HG02642 (cell line): ENCODE data around the gene FZD1.
A peak's percentile ranks its signal among the peaks of the same experiment; 100 is the strongest.

Experiments
- ATAC-seq: cut with Tn5 transposase; IDR thresholded peaks from one replicate; pipeline ENCODE4 v1.9.1; 2021; ENCODE audit warnings: mild to moderate bottlenecking; ENCODE audit not compliant: unreplicated experiment, poor library complexity

FZD1 gene

DNA sequence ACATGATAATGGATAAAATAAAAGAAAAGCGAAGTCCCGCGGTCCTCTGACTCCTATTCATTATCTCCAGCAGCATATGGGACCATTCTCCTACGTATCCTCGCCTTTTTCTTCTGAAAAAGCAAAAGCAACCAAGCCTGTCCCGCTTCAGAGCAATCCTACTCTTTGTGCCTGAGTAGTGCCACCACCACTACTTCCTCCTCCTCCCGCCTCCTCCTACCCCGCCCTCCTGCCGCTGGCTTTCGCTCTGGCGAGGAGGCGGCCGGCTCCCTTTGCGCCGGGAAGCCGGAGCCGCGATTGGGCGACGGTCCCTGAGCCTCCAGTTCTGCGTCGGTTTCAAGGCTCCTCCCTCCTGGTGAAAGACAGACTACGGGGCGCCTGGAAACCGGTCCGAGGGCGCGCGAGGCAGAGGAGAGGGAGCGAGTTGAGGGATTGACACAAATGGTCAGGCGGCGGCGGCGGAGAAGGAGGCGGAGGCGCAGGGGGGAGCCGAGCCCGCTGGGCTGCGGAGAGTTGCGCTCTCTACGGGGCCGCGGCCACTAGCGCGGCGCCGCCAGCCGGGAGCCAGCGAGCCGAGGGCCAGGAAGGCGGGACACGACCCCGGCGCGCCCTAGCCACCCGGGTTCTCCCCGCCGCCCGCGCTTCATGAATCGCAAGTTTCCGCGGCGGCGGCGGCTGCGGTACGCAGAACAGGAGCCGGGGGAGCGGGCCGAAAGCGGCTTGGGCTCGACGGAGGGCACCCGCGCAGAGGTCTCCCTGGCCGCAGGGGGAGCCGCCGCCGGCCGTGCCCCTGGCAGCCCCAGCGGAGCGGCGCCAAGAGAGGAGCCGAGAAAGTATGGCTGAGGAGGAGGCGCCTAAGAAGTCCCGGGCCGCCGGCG lies at the start of gene FZD1:
Gene FZD1, plus strand, starts transcription at position 388 of the 878 bp plus-strand sequence. Its CDS starts 448 bp downstream, at position 836.
- peak; percentile 94 for ATAC-seq

DNA sequence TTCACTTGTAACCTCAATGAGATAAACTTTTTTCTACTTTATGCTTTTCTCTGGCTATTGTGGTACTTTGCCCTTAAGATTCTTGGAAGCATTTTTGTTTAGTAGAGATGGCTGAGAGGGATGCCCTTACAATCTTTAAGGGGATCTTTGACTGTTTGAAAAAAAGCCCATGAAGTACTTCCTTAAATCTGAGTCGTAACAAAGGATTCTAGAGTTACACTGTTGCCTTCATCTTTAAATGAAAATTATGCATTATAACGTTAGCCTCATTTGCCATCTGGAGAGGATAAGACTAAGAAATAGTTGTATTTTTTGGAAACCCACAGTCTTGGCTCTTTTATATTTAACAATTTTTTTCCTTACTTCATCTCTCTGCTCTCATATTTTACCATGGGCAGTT lies 37.8 kb upstream of the FZD1 start:
- ATAC-seq: no peak

DNA sequence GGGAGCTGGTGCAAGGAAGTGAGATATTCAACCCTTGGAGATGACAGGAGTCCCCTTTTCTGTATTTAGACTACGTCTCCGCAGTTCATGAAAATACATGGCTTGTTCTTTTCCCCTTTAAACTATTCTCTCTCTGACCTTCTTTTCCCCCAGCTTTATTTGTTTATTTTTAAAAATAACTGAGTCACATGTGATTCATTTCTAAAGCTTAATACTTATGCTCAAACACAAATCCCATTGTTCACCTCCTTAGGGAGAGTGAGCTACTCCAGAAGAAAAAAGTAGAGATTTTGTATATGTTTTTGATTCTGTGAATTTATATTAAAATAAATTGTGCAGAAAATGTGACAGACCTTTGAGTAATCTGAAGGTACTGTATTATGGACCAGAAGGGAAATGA lies 35.9 kb upstream of the FZD1 start:
- no peak for ATAC-seq

DNA sequence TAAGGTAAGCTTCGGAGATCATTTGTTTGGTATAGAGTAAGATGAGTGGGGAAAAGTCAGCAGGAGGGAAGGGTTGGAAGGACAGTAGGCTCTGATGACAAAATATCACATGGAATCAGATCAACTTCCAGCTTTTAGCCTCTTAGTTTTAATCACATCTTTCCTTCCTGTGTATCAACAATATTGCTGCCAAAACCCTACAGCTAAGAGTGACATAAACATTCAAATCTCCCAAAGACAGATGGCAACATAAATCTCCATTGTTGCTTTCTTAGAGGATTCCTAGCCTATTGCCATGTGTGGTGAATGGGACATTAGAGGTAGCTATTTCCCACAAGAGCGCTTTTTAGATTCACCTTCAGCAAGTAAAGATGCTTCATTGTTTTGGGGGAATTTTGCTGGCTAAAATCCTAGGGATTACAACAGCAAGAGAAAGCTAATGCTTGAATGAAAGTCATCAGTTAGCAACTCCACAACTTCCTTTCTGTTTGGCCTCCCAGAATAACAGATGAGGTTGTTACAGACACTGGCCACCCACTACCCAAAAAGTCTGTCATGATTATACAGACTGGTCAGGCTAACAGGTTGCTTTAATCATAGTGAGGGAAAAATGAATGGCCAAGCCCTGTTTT lies 35.2 kb upstream of the FZD1 start:
- no peak for ATAC-seq

DNA sequence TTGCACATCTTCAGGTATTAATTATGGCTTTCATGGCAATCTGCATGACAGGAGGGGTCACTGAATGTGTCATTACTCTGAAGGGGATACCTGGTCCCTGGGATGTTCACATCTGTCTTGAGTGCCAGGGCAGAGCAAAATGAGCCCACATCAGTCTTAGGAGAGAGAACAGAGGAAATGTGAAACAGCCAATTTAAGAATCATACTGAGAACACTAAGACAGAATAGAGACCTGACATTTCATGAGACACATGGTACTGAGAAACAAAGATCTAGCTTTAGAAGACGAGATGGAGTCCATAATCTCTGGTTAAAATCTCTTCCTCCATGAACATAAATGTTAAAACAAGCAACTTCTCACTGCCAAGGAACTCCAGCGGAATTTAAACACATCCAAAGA lies 34.1 kb upstream of the FZD1 start:
- no peak for ATAC-seq

DNA sequence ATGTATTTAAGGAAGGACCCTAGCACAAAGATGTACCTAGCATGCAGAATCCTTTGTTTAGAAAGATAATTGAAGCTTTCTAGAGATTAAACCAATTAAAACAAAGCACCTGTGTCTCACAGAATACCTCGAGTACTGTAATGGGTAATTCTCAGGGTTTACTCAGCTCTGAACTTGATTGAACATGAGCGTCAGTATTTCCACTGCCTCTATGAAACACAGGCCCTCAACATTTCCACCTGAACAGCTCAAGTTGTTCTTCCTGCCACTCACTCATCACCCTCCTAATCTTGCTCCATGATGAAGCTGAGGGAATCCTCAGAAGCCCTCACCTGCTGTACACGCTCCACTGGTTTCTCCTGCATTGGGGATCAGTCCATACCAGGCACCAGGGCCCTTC lies 33.7 kb upstream of the FZD1 start:
- no peak for ATAC-seq

DNA sequence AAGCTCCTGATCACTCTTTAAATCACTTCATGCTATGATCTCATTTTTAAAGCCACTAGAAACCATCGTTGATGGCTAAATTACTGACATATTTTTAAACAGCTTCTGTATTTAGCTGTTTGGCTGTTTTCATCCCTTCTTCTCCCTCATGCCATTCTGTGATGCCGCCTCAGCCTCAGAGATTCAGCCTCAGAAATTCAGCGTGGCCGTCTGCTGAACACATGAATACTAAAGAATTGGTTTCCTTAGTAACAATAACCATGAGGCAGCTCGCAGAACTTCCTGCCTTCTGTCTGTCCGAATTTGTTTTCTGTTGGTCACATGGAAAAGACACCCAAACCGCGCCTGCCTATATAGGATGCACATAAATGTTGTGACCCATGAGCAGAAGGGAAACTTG lies 31.0 kb upstream of the FZD1 start:
- no peak for ATAC-seq

DNA sequence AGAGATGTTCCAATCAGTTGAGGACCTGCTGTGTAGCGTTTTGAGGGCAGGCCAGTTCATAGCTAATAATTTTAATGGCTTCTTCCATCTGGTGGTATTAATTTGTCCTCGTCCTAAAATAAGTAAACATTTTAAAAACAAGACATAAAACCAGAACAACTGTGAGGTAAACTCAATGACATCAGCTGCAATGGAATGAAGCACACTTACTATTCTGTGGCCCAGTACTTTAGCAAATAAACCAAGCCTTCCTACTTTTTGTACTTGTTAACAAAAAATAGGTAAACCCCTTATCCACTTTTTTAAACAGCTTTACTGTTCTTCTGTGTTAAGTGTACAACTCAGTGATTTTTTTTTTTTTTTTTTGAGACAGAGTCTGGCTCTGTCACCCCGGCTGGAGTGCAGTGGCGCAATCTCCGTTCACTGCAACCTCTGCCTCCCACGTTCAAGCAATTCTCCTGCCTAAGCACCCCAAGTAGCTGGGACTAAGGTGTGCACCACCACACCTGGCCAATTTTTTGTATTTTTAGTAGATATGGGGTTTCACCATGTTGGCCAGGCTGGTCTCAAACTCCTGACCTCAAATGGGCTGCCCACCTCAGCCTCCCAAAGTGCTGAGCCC lies 28.9 kb upstream of the FZD1 start:
- no peak for ATAC-seq

DNA sequence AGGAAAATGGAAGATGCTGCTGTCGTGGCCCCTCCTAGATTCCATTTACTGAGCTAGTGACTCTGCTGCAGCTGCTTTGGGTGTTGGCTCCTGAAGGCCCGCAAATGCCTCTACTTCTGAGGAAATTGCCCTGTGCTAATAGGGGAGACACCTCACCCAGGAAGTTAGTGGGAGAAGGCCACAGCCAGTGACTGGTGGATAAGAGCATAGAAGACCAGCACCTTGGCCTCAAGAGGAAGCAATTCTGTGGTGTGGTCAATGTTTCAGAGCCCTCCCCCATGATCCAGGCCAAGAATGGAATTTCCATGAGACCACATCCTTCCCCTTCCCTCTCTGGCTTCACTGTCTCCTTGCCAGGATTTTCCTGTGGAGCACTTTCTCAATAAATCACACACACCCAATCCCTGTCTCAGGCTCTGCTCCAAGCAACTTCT lies 25.0 kb upstream of the FZD1 start:
- ATAC-seq: no peak

DNA sequence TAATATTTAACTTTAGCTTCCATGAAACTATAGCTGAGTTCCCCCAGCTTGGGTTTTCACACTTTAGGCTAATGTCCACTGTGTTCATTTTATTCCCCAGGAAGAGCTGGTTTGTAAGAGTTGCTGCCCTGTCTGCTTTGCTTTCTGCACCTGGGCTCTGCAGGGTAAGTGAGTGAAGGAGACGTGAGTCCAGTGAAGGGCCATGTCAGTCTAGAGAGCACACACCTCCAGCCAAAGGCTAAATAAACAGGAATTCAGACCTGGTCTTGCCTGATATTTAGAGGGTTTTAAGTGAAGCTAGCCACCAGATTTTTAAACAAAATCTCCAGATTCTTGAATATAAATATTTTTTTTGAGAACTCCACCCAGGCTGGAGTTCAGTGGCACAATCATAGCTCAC lies 24.5 kb upstream of the FZD1 start:
- no peak for ATAC-seq

DNA sequence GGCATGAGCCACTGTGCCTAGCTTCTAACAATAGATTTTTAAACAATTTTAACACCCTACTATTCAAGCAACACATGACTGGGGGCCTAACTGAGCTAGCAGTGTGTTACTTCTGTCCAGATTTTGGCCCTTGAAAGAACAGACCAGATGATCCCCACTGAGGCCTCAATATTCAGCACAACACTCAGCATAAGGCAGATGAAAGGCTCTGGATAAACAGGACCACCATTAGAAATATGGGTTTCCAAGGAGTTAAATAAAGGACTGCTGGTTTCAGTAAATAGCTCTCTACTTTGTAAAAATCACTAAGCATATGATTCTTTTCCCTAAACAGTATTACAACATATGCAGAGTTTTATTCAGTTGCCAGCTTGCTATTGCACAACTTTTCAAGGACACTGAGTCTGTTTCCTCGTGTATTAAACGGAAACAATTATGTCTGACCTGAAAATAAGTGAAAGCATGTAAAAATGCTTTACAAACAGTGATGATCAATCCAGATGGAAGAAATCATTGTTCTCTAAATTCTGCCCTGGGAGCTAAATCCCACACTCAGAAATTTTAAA lies 23.8 kb upstream of the FZD1 start:
- no peak for ATAC-seq

DNA sequence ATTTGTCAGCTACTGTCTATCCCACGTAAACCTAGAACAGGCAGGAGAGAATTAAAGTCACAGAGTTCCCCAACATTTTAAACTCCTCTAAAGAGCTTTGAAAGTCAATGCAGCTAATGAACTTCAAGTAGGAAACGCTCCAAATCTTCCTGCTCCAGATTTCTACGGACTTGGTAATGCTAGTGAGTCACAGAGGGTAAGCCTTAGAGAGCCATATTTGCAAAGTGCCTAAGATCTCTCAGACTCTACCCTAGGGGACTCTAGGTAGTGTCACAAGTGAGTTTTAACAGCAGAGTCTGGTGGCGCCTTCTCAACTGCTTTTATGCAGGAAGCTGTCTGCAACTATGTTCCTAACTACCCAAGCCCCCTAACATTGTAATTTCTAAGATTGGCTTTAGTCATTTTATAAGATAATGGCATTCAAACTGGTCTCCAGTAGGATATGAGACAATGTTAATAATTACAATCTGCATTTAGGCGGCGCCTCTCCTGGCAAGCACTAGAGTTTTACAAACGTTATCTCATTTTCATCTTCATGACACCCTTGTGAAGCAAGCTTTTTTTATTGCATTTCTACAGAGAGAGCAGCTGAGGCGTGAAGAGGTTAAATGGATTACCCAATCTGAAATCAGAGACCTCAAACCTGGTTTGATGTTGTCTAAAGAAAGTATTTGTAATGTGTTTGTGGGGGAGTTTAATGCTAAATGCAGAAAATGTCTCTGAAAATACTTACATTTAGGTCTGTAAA lies 22.0 kb upstream of the FZD1 start:
- no peak for ATAC-seq

DNA sequence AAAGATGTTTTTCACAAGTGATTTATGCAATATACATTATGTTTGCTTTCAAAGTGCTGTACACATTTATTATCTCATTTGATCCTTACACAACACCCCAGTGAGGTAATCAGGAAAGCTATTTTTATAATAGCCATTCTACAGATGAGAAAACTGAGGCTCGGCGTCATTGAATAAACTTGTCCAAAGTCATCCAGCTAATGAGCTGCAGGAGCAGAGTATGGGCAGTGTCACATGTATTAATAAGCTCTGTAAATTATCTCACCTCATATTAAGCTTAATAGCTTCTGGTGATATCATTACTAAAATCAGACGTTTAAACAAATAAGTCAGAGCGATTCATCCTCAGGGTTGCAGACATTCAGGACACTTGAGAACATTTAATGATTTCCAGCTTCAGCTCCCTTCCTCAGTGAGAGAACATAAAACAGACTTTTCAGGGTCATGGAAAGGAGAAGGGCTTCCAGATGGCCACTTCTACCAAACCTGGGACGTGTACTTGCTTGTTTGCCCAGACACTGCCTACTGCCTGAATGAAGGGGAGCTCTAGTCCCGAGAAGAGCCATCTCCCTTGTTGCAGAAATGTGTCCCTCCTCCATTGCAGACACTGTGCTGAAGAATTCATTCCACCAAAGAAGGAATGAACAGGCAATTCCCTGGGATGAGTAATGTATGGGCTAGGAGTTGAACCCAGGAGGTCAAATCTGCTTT lies 20.5 kb upstream of the FZD1 start:
- ATAC-seq: no peak

DNA sequence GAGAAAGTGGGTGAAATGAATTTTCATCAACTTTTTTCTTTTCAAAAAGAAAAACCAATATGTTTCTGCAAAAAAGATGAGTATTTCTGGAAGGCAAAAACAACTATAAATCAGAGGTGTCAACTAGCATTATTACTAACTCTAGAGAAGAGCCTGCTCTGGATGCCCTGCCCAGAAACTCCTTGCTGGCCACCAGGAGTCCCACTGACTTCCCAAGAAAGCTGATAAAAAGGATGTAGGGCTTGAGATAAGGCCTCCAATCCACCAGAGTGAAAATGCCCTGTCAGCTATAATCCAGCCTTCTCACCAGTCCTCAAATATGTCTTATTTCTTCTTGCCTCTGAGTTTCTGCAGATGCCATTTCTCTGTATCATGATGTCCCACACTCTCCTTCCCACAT lies 16.7 kb upstream of the FZD1 start:
- no peak for ATAC-seq

DNA sequence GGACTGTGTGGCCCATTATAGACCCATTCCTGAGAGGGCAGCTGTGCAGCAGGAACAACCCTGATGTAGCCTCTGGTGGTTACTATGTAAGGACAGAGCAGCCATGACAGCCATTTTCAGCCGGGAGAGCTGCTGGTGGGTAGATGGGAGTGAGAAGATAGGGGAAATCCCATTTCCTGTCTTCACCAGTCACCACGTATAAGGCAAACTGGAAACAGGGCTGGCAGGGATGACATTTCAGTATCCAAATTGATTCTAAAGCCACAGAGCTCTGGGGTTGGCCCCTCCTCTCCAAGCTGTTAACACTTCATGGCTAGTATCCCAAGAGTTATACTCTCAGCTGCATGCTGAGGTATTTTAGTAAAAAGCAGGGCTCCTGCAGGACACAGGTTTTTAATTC lies 15.2 kb upstream of the FZD1 start:
- ATAC-seq: no peak

DNA sequence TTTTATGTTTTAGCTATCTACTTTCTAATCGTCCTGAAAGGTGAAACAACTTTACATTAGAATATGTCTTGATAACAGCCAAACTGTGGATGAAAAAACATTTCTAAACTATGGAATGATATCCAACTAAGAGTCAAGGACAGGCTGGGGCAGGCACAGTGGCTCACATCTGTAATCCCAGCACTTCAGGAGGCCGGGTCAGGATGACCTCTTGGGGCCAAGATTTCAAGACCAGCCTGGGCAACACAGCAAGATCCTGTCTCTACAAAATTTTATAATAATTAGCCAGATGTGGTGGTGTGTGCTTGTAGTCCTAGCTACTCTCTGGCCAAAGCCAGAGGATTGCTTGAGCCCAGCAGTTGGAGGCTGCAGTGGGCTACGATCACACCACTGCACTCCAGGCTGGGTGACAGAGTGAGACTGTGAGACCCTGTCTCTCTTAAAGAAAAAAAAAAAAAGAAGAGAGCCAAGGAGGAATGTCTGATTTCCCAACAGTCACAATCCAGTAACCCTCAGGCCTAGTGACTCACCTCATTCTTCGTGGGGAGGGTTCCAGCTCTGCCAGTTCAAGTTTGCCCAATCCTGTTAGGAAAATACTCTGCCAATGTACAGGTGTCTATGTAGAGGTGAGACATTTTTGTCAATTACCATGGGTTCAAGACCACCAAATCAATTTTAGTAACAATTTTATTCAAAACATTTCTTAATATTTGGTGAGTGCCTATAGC lies 14.6 kb upstream of the FZD1 start:
- ATAC-seq: no peak

DNA sequence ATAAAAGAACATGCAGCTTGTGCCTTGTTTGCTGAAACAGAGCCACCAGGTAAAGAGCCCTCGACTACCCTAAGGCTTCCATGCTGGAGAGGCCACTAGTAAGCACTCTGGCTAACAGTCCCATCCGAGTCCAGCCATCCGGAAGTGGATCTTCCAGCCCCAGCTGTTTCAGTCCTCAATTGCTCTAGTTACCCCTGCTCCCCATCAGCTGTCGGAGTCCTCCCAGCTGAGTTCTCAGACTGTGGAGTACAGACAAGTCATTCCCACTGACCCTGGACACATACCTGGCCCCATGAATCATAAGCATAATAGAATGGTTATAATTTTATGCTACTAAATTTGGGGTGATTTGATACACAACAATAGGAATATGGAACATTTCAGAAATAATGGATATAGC lies 13.5 kb upstream of the FZD1 start:
- no peak for ATAC-seq

DNA sequence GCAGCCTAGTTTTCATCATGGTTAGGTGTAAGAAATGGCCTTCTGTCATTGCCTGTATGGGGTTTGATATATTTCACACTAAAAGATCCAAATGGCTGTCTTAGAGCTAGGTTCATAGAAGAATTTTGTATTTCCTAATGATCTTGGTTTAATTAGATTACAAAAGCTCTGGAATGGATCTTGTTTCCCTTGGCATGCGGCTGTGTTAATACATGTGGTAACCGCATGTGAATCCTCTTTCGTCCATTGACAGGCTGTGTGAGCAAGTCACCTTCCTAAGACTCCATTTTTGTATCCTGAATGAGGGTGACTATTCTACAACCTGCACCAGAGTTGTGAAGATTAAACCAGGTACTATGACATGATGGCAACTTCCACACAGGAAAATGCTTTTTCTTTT lies 12.4 kb upstream of the FZD1 start:
- ATAC-seq: no peak

DNA sequence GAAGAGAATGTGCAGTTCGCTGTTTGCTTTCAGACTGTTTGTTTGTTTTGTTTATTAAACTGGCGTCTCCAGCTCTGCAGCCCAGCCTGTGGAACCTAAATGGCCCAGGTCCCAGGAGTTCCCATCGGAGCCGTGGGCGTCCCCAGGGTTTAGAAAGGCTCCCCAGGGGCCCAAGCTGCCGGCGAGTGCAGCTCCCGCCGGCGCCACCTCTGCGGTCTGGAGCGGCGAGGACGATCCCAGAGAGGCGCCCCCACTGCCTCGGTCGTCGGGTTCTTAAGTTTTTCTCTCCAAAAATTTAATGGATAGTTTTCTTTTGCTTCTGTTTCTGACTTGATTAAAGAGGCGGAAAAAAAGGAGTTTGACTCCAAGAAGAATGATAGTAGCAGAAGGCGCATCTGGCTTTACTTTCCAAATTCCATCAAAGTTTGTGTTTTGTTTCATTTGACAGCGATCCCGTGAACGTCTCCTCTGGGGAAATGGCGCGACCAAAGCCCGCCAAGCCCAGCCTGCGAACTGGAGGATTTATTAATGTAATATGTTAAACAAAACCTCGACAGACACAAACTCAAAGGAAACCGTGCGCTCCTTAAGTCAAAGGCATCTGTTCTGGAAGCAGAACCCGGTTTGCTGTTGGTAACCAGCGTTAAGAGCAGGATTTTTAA lies 718 bp upstream of the FZD1 start:
- ATAC-seq: no peak
